Osteoblast (primary cell): ENCODE results near the gene SEC14L3. TPM values are rescaled to one million over a fixed set of nuclear protein-coding genes. Genes with fewer than 3 reads are reported as not detected.

Experiments
- DNase-seq: peaks from one replicate; pipeline ENCODE4 v3.0.0; 2011; ENCODE audit warnings: low spot score, mixed read lengths; ENCODE audit not compliant: insufficient read length; ENCODE audit errors: missing footprints
- H2AFZ ChIP-seq: 2 replicates; pipeline ENCODE4 v1.6.0; 2011; ENCODE audit warnings: mild to moderate bottlenecking, low read length
- H3K27ac ChIP-seq: 2 replicates; pipeline ENCODE4 v1.5.1; 2011; ENCODE audit warnings: mild to moderate bottlenecking, low read depth, low read length, moderate library complexity
- H3K27me3 ChIP-seq: 2 replicates; pipeline ENCODE4 v1.6.0; 2012; ENCODE audit warnings: mild to moderate bottlenecking, control low read depth, inconsistent platforms, low read length, moderate library complexity; ENCODE audit not compliant: insufficient read depth
- H3K36me3 ChIP-seq: 2 replicates; pipeline ENCODE4 v1.5.1; 2011; ENCODE audit warnings: mild to moderate bottlenecking, low read length, control low read depth, moderate library complexity; ENCODE audit not compliant: insufficient read depth
- H3K4me1 ChIP-seq: 2 replicates; pipeline ENCODE4 v1.5.1; 2011; ENCODE audit warnings: mild to moderate bottlenecking, low read length, control low read depth, moderate library complexity; ENCODE audit not compliant: insufficient read depth
- H3K4me2 ChIP-seq: 2 replicates; pipeline ENCODE4 v1.6.0; 2011; ENCODE audit warnings: mild to moderate bottlenecking, low read length; ENCODE audit not compliant: insufficient read depth
- H3K4me3 ChIP-seq: fragments of 200-600 bp; sonication (generic); 3 replicates; pipeline ENCODE4 v1.5.1; 2012; ENCODE audit warnings: mild to moderate bottlenecking, low read length, inconsistent platforms; ENCODE audit not compliant: insufficient read depth
- H3K79me2 ChIP-seq: 2 replicates; pipeline ENCODE4 v1.6.0; 2012; ENCODE audit warnings: mild to moderate bottlenecking, low read length, control low read depth, inconsistent platforms; ENCODE audit not compliant: insufficient read depth
- H3K9me3 ChIP-seq: 2 replicates; pipeline ENCODE4 v1.5.1; 2011; ENCODE audit warnings: low read depth, low read length, control low read depth
- H4K20me1 ChIP-seq: 2 replicates; pipeline ENCODE4 v1.6.0; 2012; ENCODE audit warnings: mild to moderate bottlenecking, low read length, control low read depth; ENCODE audit not compliant: insufficient read depth
- CTCF ChIP-seq: IDR thresholded peaks from 2 replicates; pipeline ENCODE4 v1.5.1; 2011; ENCODE audit warnings: mild to moderate bottlenecking, low read depth, low read length, moderate library complexity; ENCODE audit errors: extremely low read depth
- total RNA-seq: library from RNA; depleted of rRNA; stranded (reverse); fragments of >200 nt; gene quantifications from 2 replicates; pipeline ENCODE4 v1.2.3, GENCODE V29; 2012

The SEC14L3 gene
- total RNA-seq, 1 donor, result not detected

GRCh38 chr22:30432096-30432495 is 39.7 kb downstream of the SEC14L3 start:
- Histone ChIP-seq H3K27ac (no peak overlapping the region), H3K79me2 (no peaks in the 10 kb centered on the region), H3K4me2 (no peak overlapping the region), H2AFZ (no peak overlapping the region), H3K27me3 (no peaks in the 10 kb centered on the region), H3K4me3 (no peak overlapping the region), H4K20me1 (no peaks in the 10 kb centered on the region), H3K36me3 (no peaks in the 10 kb centered on the region), H3K9me3 (no peaks in the 10 kb centered on the region), H3K4me1 (no peaks in the 10 kb centered on the region)
- TF ChIP-seq CTCF, result no peak
- DNase-seq, result no peak

GRCh38 chr22:30430933-30431332 is 40.9 kb downstream of the SEC14L3 start:
- H3K4me3 ChIP-seq, result no peak overlapping the region
- no peak overlapping the region for H2AFZ ChIP-seq
- no peaks in the 10 kb centered on the region for H3K79me2 ChIP-seq
- no peaks in the 10 kb centered on the region for H4K20me1 ChIP-seq
- TF ChIP-seq CTCF, result no peak
- no peak overlapping the region for H3K27ac ChIP-seq
- H3K9me3 ChIP-seq, result no peaks in the 10 kb centered on the region
- no peaks in the 10 kb centered on the region for H3K27me3 ChIP-seq
- H3K4me2 ChIP-seq, result no peak overlapping the region
- no peak for DNase-seq
- peaks cover 8% of the 10 kb centered on the region for H3K4me1 ChIP-seq
- H3K36me3 ChIP-seq, result no peaks in the 10 kb centered on the region

GRCh38 chr22:30429887-30430286 is 41.9 kb downstream of the SEC14L3 start:
- H3K36me3 ChIP-seq, result no peaks in the 10 kb centered on the region
- H3K4me1 ChIP-seq, result peaks cover 13% of the 10 kb centered on the region
- no peak overlapping the region for H3K4me2 ChIP-seq
- H3K4me3 ChIP-seq, result no peak overlapping the region
- H3K9me3 ChIP-seq, result no peaks in the 10 kb centered on the region
- H2AFZ ChIP-seq, result no peak overlapping the region
- H3K27ac ChIP-seq, result no peak overlapping the region
- DNase-seq, result no peak
- no peaks in the 10 kb centered on the region for H3K79me2 ChIP-seq
- H3K27me3 ChIP-seq, result no peaks in the 10 kb centered on the region
- no peak for TF ChIP-seq CTCF
- no peaks in the 10 kb centered on the region for H4K20me1 ChIP-seq

GRCh38 chr22:30427871-30428270 is 43.9 kb downstream of the SEC14L3 start:
- Histone ChIP-seq H3K4me2 (no peak overlapping the region), H3K27ac (no peak overlapping the region), H3K36me3 (no peaks in the 10 kb centered on the region), H3K4me1 (peaks cover 30% of the 10 kb centered on the region), H2AFZ (no peak overlapping the region), H3K79me2 (no peaks in the 10 kb centered on the region), H4K20me1 (no peaks in the 10 kb centered on the region), H3K9me3 (no peaks in the 10 kb centered on the region), H3K27me3 (no peaks in the 10 kb centered on the region), H3K4me3 (no peak overlapping the region)
- TF ChIP-seq CTCF, result no peak
- no peak for DNase-seq
